ENCODE measurements around the gene TRDMT1. TPM values are rescaled to one million over a fixed set of nuclear protein-coding genes. Genes with fewer than 3 reads are reported as not detected.
A peak's percentile ranks its signal among the peaks of the same experiment; 100 is the strongest.

The TRDMT1 gene
- total and polyA plus RNA-seq, 4 donors: 2.5 to 25.9 (median 6.5) TPM

- Histone ChIP-seq H3K36me3 (ENCODE audit: control insufficient read depth in 4 of 4, insufficient read depth in 4 of 4, low read length in 4 of 4) (peaks cover 0 to 43% (median 16%) of the 10 kb centered on the region in 4 donors), H3K9ac (ENCODE audit: insufficient read depth in 1 of 2, low read length in 2 of 2) (peak overlapping the region; percentile 86 to 95), H3K4me1 (ENCODE audit: control insufficient read depth in 5 of 5, insufficient read depth in 5 of 5, low read length in 5 of 5) (peaks cover 0 to 36% (median 10%) of the 10 kb centered on the region in 5 donors), H3K9me3 (ENCODE audit: control insufficient read depth in 4 of 4, insufficient read depth in 3 of 4, low read length in 3 of 4) (peaks cover 0 to 4% (median 0%) of the 10 kb centered on the region in 4 donors), H3K4me3 (peak overlapping the region; percentile 99), H3K27ac (ENCODE audit: low read depth in 1 of 2, low read length in 1 of 2) (peak overlapping the region; percentile 87 to 99), H3K27me3 (ENCODE audit: control insufficient read depth in 3 of 3, insufficient read depth in 3 of 3, low read length in 2 of 3) (no peaks in the 10 kb centered on the region)
- DNase-seq: peak; percentile 96 to 97 (median 96)
- no peak for TF ChIP-seq CTCF (IDR thresholded peaks at IDR 0.05; ENCODE audit: control extremely low read depth, extremely low read depth)
- 1% methylated on average over 62 to 72 of the region's 72 CpGs for WGBS, 2 donors
- peak; percentile 69 for ATAC-seq (ENCODE audit: insufficient read depth, low FRiP score)
These were observed 27.7 kb upstream of the TRDMT1 start for GRCh38 chr10:17229016-17229716.

- DNase-seq (peak; percentile 92 to 96 (median 95)), ATAC-seq (ENCODE audit: insufficient read depth, low FRiP score) (peak; percentile 67)
- Histone ChIP-seq H3K9me3 (ENCODE audit: control insufficient read depth in 4 of 4, insufficient read depth in 3 of 4, low read length in 3 of 4) (peaks cover 0 to 4% (median 0%) of the 10 kb centered on the region in 4 donors), H3K27ac (ENCODE audit: low read depth in 1 of 2, low read length in 1 of 2) (peak within 1 kb of the TSS; percentile 87 to 99), H3K36me3 (ENCODE audit: control insufficient read depth in 4 of 4, insufficient read depth in 4 of 4, low read length in 4 of 4) (peaks cover 0 to 35% (median 9%) of the 10 kb centered on the region in 4 donors), H3K9ac (ENCODE audit: insufficient read depth in 1 of 2, low read length in 2 of 2) (peak within 1 kb of the TSS; percentile 57 to 85), H3K4me3 (peak within 1 kb of the TSS; percentile 99), H3K4me1 (ENCODE audit: control insufficient read depth in 5 of 5, insufficient read depth in 5 of 5, low read length in 5 of 5) (peaks cover 0 to 35% (median 6%) of the 10 kb centered on the region in 5 donors), H3K27me3 (ENCODE audit: control insufficient read depth in 3 of 3, insufficient read depth in 3 of 3, low read length in 2 of 3) (no peaks in the 10 kb centered on the region)
- TF ChIP-seq CTCF (IDR thresholded peaks at IDR 0.05; ENCODE audit: control extremely low read depth, extremely low read depth): no peak
- WGBS, 2 donors: 0% methylated on average over 75 to 77 of the region's 77 CpGs
These were observed 26.9 kb upstream of the TRDMT1 start, which contains the start of gene VIM for GRCh38 chr10:17228091-17229015. VIM (plus strand) TSS chr10:17228241; CDS start chr10:17229423, 1,182 bp downstream.

GRCh38 chr10:17227367-17228090 lies 26.1 kb upstream of the TRDMT1 start:
- 3 to 9% methylated on average over 12 of the region's 12 CpGs for WGBS, 2 donors
- peak overlapping the region; percentile 73 to 89 for H3K27ac ChIP-seq (ENCODE audit: low read depth in 1 of 2, low read length in 1 of 2)
- H3K4me3 ChIP-seq: no peak overlapping the region
- H3K9me3 ChIP-seq (ENCODE audit: control insufficient read depth in 4 of 4, insufficient read depth in 3 of 4, low read length in 3 of 4): peaks cover 0 to 4% (median 0%) of the 10 kb centered on the region in 4 donors
- H3K36me3 ChIP-seq (ENCODE audit: control insufficient read depth in 4 of 4, insufficient read depth in 4 of 4, low read length in 4 of 4): peaks cover 0 to 29% (median 5%) of the 10 kb centered on the region in 4 donors
- peak overlapping the region in 1 of 2 donors; percentile 8 for H3K9ac ChIP-seq (ENCODE audit: insufficient read depth in 1 of 2, low read length in 2 of 2)
- no peak for ATAC-seq (ENCODE audit: insufficient read depth, low FRiP score)
- DNase-seq: peak in 2 of 3 donors; percentile 61 to 63
- TF ChIP-seq CTCF (IDR thresholded peaks at IDR 0.05; ENCODE audit: control extremely low read depth, extremely low read depth): no peak
- H3K4me1 ChIP-seq (ENCODE audit: control insufficient read depth in 5 of 5, insufficient read depth in 5 of 5, low read length in 5 of 5): peaks cover 0 to 29% (median 5%) of the 10 kb centered on the region in 5 donors
- H3K27me3 ChIP-seq (ENCODE audit: control insufficient read depth in 3 of 3, insufficient read depth in 3 of 3, low read length in 2 of 3): no peaks in the 10 kb centered on the region

Data from lung (tissue), 12 donors.